HG03196 (cell line): ENCODE data around the gene PAPPA.

Source experiments
- ATAC-seq: cut with Tn5 transposase; IDR thresholded peaks from one replicate; pipeline ENCODE4 v1.9.1; 2021; ENCODE audit not compliant: unreplicated experiment

Gene PAPPA

GRCh38 chr9:116151199-116151598 lies 2.4 kb upstream of the PAPPA start:
- no peak for ATAC-seq

- ATAC-seq, result no peak
These were observed 1.6 kb upstream of the PAPPA start for GRCh38 chr9:116151966-116152381.

GRCh38 chr9:116152390-116152789 lies 1.2 kb upstream of the PAPPA start:
- no peak for ATAC-seq

GRCh38 chr9:116152941-116153764 lies 438 bp upstream of the PAPPA start:
- no peak for ATAC-seq

GRCh38 chr9:116154334-116154975 lies 864 bp downstream of the PAPPA start:
- no peak for ATAC-seq

GRCh38 chr9:116154976-116155697 lies 1.5 kb downstream of the PAPPA start:
- no peak for ATAC-seq

GRCh38 chr9:116155698-116156039 lies 2.1 kb downstream of the PAPPA start:
- ATAC-seq, result no peak

- no peak for ATAC-seq
These were observed 3.2 kb downstream of the PAPPA start for GRCh38 chr9:116156621-116157314.

GRCh38 chr9:116157436-116158138 lies 4.0 kb downstream of the PAPPA start:
- no peak for ATAC-seq

- no peak for ATAC-seq
These were observed 7.3 kb downstream of the PAPPA start for GRCh38 chr9:116160676-116161571.

GRCh38 chr9:116162241-116162781 lies 8.7 kb downstream of the PAPPA start:
- ATAC-seq, result no peak

- no peak for ATAC-seq
These were observed 9.9 kb downstream of the PAPPA start for GRCh38 chr9:116163293-116164055.

- no peak for ATAC-seq
These were observed 12.3 kb downstream of the PAPPA start for GRCh38 chr9:116165912-116166311.

GRCh38 chr9:116166713-116167112 lies 13.1 kb downstream of the PAPPA start:
- no peak for ATAC-seq

- no peak for ATAC-seq
These were observed 14.6 kb downstream of the PAPPA start for GRCh38 chr9:116168231-116168630.

- no peak for ATAC-seq
These were observed 18.6 kb downstream of the PAPPA start for GRCh38 chr9:116172216-116172615.

- no peak for ATAC-seq
These were observed 20.8 kb downstream of the PAPPA start for GRCh38 chr9:116174347-116174746.

GRCh38 chr9:116175614-116176013 lies 22.0 kb downstream of the PAPPA start:
- ATAC-seq, result no peak
